WERI-Rb-1 (cell line): ENCODE measurements around the gene CFAP45.

Experiments used
- DNase-seq: peaks from one replicate; pipeline ENCODE4 v3.0.0-alpha.2; 2020
- H3K27ac ChIP-seq: fragments of 250-450 bp; sonication (Bioruptor Pico); 2 replicates; pipeline ENCODE4 v1.5.1; 2020; ENCODE audit warnings: mild to moderate bottlenecking, moderate library complexity
- H3K27me3 ChIP-seq: fragments of 250-450 bp; sonication (Bioruptor Pico); 2 replicates; pipeline ENCODE4 v1.5.1; 2021; ENCODE audit warnings: mild to moderate bottlenecking, low read depth, moderate library complexity; ENCODE audit not compliant: insufficient read depth, severe bottlenecking
- H3K36me3 ChIP-seq: fragments of 250-450 bp; sonication (Bioruptor Pico); 2 replicates; pipeline ENCODE4 v1.5.1; 2020; ENCODE audit warnings: mild to moderate bottlenecking, moderate library complexity
- H3K4me3 ChIP-seq: 2 replicates; pipeline ENCODE4 v1.5.1; 2011; ENCODE audit warnings: low read depth, mild to moderate bottlenecking, control low read depth, low read length
- H3K9me3 ChIP-seq: fragments of 250-450 bp; sonication (Bioruptor Pico); 2 replicates; pipeline ENCODE4 v1.5.1; 2021; ENCODE audit warnings: mild to moderate bottlenecking, moderate library complexity; ENCODE audit not compliant: severe bottlenecking
- TF ChIP-seq, protein P1 (sequence below): IDR thresholded peaks from 2 replicates; pipeline ENCODE4 v1.5.1; 2011; ENCODE audit warnings: low read depth, mild to moderate bottlenecking, control low read depth, inconsistent platforms, low read length

The CFAP45 gene

DNA sequence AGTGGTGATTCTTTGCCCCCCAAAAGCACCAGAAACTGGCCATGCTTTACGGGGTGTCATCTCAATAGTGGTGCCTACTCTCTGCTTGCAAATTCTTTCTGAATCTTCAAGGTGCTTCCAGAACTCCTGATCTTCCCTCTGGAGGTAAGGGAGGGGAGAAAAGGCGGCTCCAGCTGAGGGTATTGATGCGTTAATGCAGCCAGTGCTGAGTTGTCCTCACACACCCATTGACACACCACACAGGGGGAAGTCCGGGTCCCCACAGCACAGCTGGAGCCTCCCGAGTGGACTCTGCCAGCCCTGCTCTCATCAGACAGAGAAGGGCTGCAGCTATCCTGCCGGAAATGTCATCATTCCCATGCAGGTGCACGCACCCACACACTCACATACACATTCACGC, 38.7 kb downstream of the CFAP45 start:
- TF ChIP-seq, protein P1, sequence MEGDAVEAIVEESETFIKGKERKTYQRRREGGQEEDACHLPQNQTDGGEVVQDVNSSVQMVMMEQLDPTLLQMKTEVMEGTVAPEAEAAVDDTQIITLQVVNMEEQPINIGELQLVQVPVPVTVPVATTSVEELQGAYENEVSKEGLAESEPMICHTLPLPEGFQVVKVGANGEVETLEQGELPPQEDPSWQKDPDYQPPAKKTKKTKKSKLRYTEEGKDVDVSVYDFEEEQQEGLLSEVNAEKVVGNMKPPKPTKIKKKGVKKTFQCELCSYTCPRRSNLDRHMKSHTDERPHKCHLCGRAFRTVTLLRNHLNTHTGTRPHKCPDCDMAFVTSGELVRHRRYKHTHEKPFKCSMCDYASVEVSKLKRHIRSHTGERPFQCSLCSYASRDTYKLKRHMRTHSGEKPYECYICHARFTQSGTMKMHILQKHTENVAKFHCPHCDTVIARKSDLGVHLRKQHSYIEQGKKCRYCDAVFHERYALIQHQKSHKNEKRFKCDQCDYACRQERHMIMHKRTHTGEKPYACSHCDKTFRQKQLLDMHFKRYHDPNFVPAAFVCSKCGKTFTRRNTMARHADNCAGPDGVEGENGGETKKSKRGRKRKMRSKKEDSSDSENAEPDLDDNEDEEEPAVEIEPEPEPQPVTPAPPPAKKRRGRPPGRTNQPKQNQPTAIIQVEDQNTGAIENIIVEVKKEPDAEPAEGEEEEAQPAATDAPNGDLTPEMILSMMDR = no peak
- Histone ChIP-seq H3K4me3 (no peak overlapping the region), H3K36me3 (no peaks in the 10 kb centered on the region), H3K27me3 (peaks cover 93% of the 10 kb centered on the region), H3K9me3 (no peaks in the 10 kb centered on the region), H3K27ac (no peak overlapping the region)
- DNase-seq = no peak

DNA sequence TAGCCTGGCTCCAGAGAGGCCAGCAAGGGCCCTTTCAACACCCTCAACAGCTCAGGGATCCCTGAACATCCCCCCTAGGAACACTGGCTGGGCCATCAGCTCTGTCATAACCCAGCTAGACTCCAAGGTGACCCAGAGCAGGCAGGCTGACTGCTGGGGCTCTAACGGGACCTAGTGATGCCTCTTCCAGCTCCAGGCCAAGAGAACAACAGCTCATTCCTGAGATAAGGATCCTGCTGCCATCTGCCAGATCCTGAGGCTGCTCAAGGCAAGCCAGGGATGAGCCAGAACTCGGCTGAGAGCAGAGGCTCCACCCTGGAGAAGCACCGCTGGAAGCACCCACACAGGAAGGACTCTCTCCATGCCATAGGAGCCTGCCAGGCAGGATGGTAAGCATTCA, 39.5 kb downstream of the CFAP45 start:
- Histone ChIP-seq H3K9me3 (peaks cover 2% of the 10 kb centered on the region), H3K27ac (no peak overlapping the region), H3K27me3 (peaks cover 95% of the 10 kb centered on the region), H3K4me3 (no peak overlapping the region), H3K36me3 (no peaks in the 10 kb centered on the region)
- TF ChIP-seq, protein P1 = no peak
- peak; percentile 32 for DNase-seq

GRCh38 chr1:159859767-159860322, 40.1 kb downstream of the CFAP45 start:
- H3K27ac ChIP-seq = no peak overlapping the region

GRCh38 chr1:159857889-159858288, 42.1 kb downstream of the CFAP45 start:
- Histone ChIP-seq H3K36me3 (no peaks in the 10 kb centered on the region), H3K27me3 (peaks cover 93% of the 10 kb centered on the region), H3K27ac (no peak overlapping the region), H3K4me3 (no peak overlapping the region), H3K9me3 (peaks cover 8% of the 10 kb centered on the region)
- DNase-seq = no peak
- TF ChIP-seq, protein P1 = no peak

More at GRCh38 chr1:159859767-159860322, 40.1 kb downstream of the CFAP45 start:
- TF ChIP-seq, protein P1 = no peak
- Histone ChIP-seq H3K27me3 (peaks cover 97% of the 10 kb centered on the region), H3K36me3 (no peaks in the 10 kb centered on the region), H3K4me3 (no peak overlapping the region), H3K9me3 (peaks cover 7% of the 10 kb centered on the region)
- no peak for DNase-seq

- Histone ChIP-seq H3K27ac (no peak overlapping the region), H3K27me3 (peaks cover 90% of the 10 kb centered on the region), H3K36me3 (no peaks in the 10 kb centered on the region), H3K4me3 (no peak overlapping the region), H3K9me3 (peaks cover 8% of the 10 kb centered on the region)
- TF ChIP-seq, protein P1 = no peak
- no peak for DNase-seq
These were observed 43.4 kb downstream of the CFAP45 start for GRCh38 chr1:159856576-159856975.

GRCh38 chr1:159855709-159856108, 44.3 kb downstream of the CFAP45 start:
- H3K4me3 ChIP-seq = no peak overlapping the region
- TF ChIP-seq, protein P1 = no peak
- DNase-seq = no peak
- no peaks in the 10 kb centered on the region for H3K36me3 ChIP-seq
- H3K9me3 ChIP-seq = peaks cover 8% of the 10 kb centered on the region
- H3K27me3 ChIP-seq = peaks cover 90% of the 10 kb centered on the region
- H3K27ac ChIP-seq = no peak overlapping the region
